HG03095 (cell line): ENCODE data around the gene ATP5PB.

ENCODE experiments used
- ATAC-seq: cut with Tn5 transposase; IDR thresholded peaks from one replicate; pipeline ENCODE4 v1.9.1; 2021; ENCODE audit warnings: moderate library complexity; ENCODE audit not compliant: unreplicated experiment

ATP5PB gene

GRCh38 chr1:111504097-111504496 lies 54.8 kb downstream of the ATP5PB start:
- ATAC-seq = no peak

- ATAC-seq = peak; percentile 63
These were observed 56.4 kb downstream of the ATP5PB start for GRCh38 chr1:111505641-111506119.

- no peak for ATAC-seq
These were observed 57.3 kb downstream of the ATP5PB start for GRCh38 chr1:111506561-111506960.

GRCh38 chr1:111507411-111508201 lies 58.3 kb downstream of the ATP5PB start:
- peak; percentile 39 for ATAC-seq

- ATAC-seq = no peak
These were observed 60.7 kb downstream of the ATP5PB start for GRCh38 chr1:111509997-111510375.

GRCh38 chr1:111511370-111511769 lies 62.1 kb downstream of the ATP5PB start:
- no peak for ATAC-seq
